K562 (cell line): ENCODE results near the gene PPFIA1. TPM values are rescaled to one million over a fixed set of nuclear protein-coding genes. Genes with fewer than 3 reads are reported as not detected.

Source experiments
- ADNP ChIP-seq: fragments of 200-800 bp; sonication (Bioruptor generic); IDR thresholded peaks from 2 replicates; pipeline ENCODE4 v1.6.1; 2016; ENCODE audit warnings: missing genetic modification characterization, missing compliant biosample characterization
- CBX8 ChIP-seq: fragments of 200-600 bp; sonication (generic); IDR thresholded peaks from 2 replicates; pipeline ENCODE4 v1.6.1; 2012; ENCODE audit warnings: borderline replicate concordance, mixed run types, low read depth, mild to moderate bottlenecking, moderate library complexity, mixed read lengths, low read length, control low read depth, inconsistent platforms; ENCODE audit not compliant: poor library complexity, severe bottlenecking; ENCODE audit errors: extremely low read depth
- CREM ChIP-seq: IDR thresholded peaks from 2 replicates; pipeline ENCODE4 v1.6.1; 2014; ENCODE audit warnings: antibody characterized with exemption, low read depth
- ETV6 ChIP-seq, 3 experiments: fragments of 150-350 bp in 1 of 3; sonication (generic) in 1 of 3; formaldehyde crosslinking in 1 of 3; IDR thresholded peaks; 2 replicates each; pipeline versions ENCODE4 v1.6.1 to v1.8.0; 2014 to 2022; ENCODE audit warnings: borderline replicate concordance in 2 of 3, low read depth in 2 of 3, antibody characterized with exemption in 1 of 3, low read length in 1 of 3, mild to moderate bottlenecking in 1 of 3, missing genetic modification reagents in 1 of 3
- FOXK2 ChIP-seq, 2 experiments: fragments of 450-650 bp; IDR thresholded peaks in 1 of 2; conservative IDR thresholded peaks in 1 of 2; 2 replicates each; pipeline ENCODE4 v1.6.1; 2016; ENCODE audit warnings: low read depth in 2 of 2, mild to moderate bottlenecking in 1 of 2
- HDAC1 ChIP-seq, 2 experiments: fragments of 450-650 bp; IDR thresholded peaks; 2 replicates each; pipeline ENCODE4 v1.6.1; 2016 to 2017; ENCODE audit warnings: inconsistent platforms in 1 of 2, mild to moderate bottlenecking in 1 of 2, moderate library complexity in 1 of 2
- MYC ChIP-seq, 2 experiments: fragments of 250-450 bp in 1 of 2; sonication (Bioruptor Pico) in 1 of 2; IDR thresholded peaks; 2 replicates each; pipeline versions ENCODE4 v1.5.1 to v1.6.1; 2012 to 2021; ENCODE audit warnings: low read depth in 2 of 2, borderline replicate concordance in 1 of 2, improper control_type of control experiment in 1 of 2, low read length in 1 of 2, mild to moderate bottlenecking in 1 of 2, moderate library complexity in 1 of 2
- POLR2B ChIP-seq: fragments of 450-650 bp; IDR thresholded peaks from 2 replicates; pipeline ENCODE4 v1.6.1; 2018; ENCODE audit warnings: low read depth; ENCODE audit not compliant: partially characterized antibody
- SMAD1 ChIP-seq: fragments of 150-350 bp; IDR thresholded peaks from 2 replicates; pipeline ENCODE4 v1.6.1; 2014; ENCODE audit warnings: low read length, low read depth; ENCODE audit not compliant: partially characterized antibody
- TEAD4 ChIP-seq, 2 experiments: sonication (generic) in 1 of 2; formaldehyde crosslinking in 1 of 2; IDR thresholded peaks; 2 replicates each; pipeline versions ENCODE4 v1.6.1 to v1.8.0; 2012 to 2022; ENCODE audit warnings: borderline replicate concordance in 1 of 2, inconsistent platforms in 1 of 2, low read length in 1 of 2, mild to moderate bottlenecking in 1 of 2, missing genetic modification reagents in 1 of 2
- ZFX ChIP-seq: sonication (generic); formaldehyde crosslinking; IDR thresholded peaks from 2 replicates; pipeline ENCODE4 v1.8.0; 2022; ENCODE audit warnings: mild to moderate bottlenecking, missing genetic modification reagents, moderate library complexity
- ZNF134 ChIP-seq: fragments of 250-450 bp; sonication (Bioruptor Pico); conservative IDR thresholded peaks from 2 replicates; pipeline ENCODE4 v1.4.0; 2020
- ZNF146 ChIP-seq: IDR thresholded peaks from one replicate; pipeline ENCODE4 v1.6.1; 2018; ENCODE audit warnings: missing compliant biosample characterization; ENCODE audit not compliant: unreplicated experiment
- ZNF584 ChIP-seq: fragments of 200-800 bp; sonication (Bioruptor generic); IDR thresholded peaks from 2 replicates; pipeline ENCODE4 v1.6.1; 2016; ENCODE audit warnings: low read depth, mild to moderate bottlenecking, missing genetic modification characterization, missing compliant biosample characterization
- ZNF75A ChIP-seq: fragments of 450-650 bp; formaldehyde crosslinking; IDR thresholded peaks from 2 replicates; pipeline ENCODE4 v1.4.0; 2020; ENCODE audit warnings: mild to moderate bottlenecking
- polyA plus RNA-seq, 8 experiments: library from polyadenylated mRNA; depleted of rRNA in 4 of 8; stranded (reverse) in 5 of 8; unstranded in 3 of 8; fragments of >200 nt; fragmentation: Nextera tagmentation in 2 of 8; fragmentation: Illumina TruSeq in 1 of 8; extraction: Ambion mirVana in 2 of 8; extraction: Trizol in 1 of 8; gene quantifications; 2 replicates each; pipeline versions ENCODE4 v1.2.1 to v1.2.3, GENCODE V29; 2011 to 2014; ENCODE audit warnings: inconsistent platforms in 1 of 8, missing spikeins in 1 of 8
- total RNA-seq, 7 experiments: library from RNA; depleted of rRNA in 6 of 7; stranded (reverse); fragments of >200 nt in 6 of 7; fragmentation: Illumina TruSeq in 2 of 7; extraction: Trizol in 2 of 7; gene quantifications; 2 replicates each; pipeline versions ENCODE4 v1.2.1 to v1.2.3, GENCODE V29; 2011 to 2021; ENCODE audit warnings: low replicate concordance in 1 of 7
- TF ChIP-seq, protein P1 (sequence below): fragments of 250-450 bp; sonication (Bioruptor Pico); IDR thresholded peaks from 2 replicates; pipeline ENCODE4 v1.4.0; 2020; ENCODE audit warnings: mild to moderate bottlenecking, moderate library complexity, borderline replicate concordance
- TF ChIP-seq, protein P2 (sequence below), 2 experiments: IDR thresholded peaks; 2 replicates each; pipeline ENCODE4 v1.6.1; 2011; ENCODE audit warnings: borderline replicate concordance in 1 of 2, control low read depth in 1 of 2, low read depth in 1 of 2, low read length in 1 of 2, mild to moderate bottlenecking in 1 of 2, mixed read lengths in 1 of 2, moderate library complexity in 1 of 2; ENCODE audit not compliant: insufficient read depth in 1 of 2, insufficient read length in 1 of 2, poor library complexity in 1 of 2, severe bottlenecking in 1 of 2; ENCODE audit errors: extremely low read depth in 1 of 2
- TF ChIP-seq, protein P3 (sequence below): sonication (generic); formaldehyde crosslinking; IDR thresholded peaks from 2 replicates; pipeline ENCODE4 v1.8.0; 2022; ENCODE audit warnings: missing genetic modification reagents, mild to moderate bottlenecking, borderline replicate concordance

Gene PPFIA1
- total and polyA plus RNA-seq, 9 of the 15 experiments (the other 6 are each of a cell fraction or from before 2014, with no cell fraction given): 9.9 to 41.5 (median 28.5) TPM

DNA sequence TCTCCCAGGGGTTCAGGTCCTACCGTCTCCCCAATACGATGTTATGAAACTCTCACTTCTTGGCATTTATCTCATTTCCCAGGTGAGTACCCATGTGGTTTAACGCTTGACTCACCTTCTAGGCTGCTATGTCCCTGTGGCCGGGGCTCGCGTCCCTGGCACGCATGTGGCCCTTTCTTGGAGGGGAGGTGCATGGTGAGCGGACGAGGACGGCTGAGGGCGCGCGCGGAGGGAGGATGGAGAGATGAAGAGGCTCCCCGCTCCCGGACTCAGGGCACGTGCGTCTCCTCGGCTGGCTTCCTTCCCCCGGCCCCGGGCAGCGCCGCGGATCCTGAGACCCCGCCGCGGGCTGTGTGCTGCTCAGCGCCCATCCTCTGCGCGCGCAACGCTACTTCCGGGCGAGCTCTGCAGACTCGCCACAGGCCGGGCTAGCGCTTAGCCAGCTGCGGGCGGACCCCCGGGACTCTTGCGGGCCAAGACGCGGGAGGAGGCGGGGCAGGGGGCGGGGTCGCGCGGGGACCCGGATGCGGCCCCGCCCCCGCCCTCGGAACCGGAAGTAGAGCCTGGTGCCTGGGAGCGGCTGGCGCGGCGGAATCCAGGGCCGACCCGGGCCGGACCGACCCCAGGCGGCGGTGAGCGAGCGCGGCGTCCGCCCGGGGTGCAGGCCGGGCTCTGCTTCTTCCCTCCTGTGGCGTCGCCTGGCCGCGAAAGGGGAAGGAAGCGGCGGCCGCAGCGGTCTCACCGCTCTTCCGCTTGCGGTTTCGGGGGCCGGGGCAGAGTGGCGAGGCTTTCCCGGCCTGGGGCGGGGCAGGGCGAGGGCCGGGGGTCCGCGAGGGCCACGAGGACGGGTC lies 127.7 kb downstream of the PPFIA1 start, which contains the start of gene CTTN (continued):
- TF ChIP-seq FOXK2 (conservative IDR thresholded peaks at IDR 0.05 in 1 of 2, IDR thresholded peaks at IDR 0.05 in 1 of 2; ENCODE audit: low read depth in 2 of 2): peak in 1 of 2 experiments; percentile 58; a peak in 1 of 4 replicates
- TF ChIP-seq ZNF146: no peak
- TF ChIP-seq CBX8: no peak
- TF ChIP-seq, protein P1, sequence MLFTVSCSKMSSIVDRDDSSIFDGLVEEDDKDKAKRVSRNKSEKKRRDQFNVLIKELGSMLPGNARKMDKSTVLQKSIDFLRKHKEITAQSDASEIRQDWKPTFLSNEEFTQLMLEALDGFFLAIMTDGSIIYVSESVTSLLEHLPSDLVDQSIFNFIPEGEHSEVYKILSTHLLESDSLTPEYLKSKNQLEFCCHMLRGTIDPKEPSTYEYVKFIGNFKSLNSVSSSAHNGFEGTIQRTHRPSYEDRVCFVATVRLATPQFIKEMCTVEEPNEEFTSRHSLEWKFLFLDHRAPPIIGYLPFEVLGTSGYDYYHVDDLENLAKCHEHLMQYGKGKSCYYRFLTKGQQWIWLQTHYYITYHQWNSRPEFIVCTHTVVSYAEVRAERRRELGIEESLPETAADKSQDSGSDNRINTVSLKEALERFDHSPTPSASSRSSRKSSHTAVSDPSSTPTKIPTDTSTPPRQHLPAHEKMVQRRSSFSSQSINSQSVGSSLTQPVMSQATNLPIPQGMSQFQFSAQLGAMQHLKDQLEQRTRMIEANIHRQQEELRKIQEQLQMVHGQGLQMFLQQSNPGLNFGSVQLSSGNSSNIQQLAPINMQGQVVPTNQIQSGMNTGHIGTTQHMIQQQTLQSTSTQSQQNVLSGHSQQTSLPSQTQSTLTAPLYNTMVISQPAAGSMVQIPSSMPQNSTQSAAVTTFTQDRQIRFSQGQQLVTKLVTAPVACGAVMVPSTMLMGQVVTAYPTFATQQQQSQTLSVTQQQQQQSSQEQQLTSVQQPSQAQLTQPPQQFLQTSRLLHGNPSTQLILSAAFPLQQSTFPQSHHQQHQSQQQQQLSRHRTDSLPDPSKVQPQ (CRISPR knock-in tag): no peak
- TF ChIP-seq ETV6 (IDR thresholded peaks at IDR 0.05; ENCODE audit: borderline replicate concordance in 1 of 2, low read depth in 2 of 2, low read length in 1 of 2): peak; percentile 55 to 67; a peak in 2 of 4 replicates
- peak; percentile 77; the same call in 1 of the 2 replicates for TF ChIP-seq ETV6 (CRISPR knock-in tag; IDR thresholded peaks at IDR 0.05; ENCODE audit: borderline replicate concordance)
- peak; percentile 36 for TF ChIP-seq SMAD1
- TF ChIP-seq, protein P2, sequence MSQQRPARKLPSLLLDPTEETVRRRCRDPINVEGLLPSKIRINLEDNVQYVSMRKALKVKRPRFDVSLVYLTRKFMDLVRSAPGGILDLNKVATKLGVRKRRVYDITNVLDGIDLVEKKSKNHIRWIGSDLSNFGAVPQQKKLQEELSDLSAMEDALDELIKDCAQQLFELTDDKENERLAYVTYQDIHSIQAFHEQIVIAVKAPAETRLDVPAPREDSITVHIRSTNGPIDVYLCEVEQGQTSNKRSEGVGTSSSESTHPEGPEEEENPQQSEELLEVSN (IDR thresholded peaks at IDR 0.05; ENCODE audit: borderline replicate concordance in 1 of 2, extremely low read depth in 1 of 2, insufficient read depth in 1 of 2, insufficient read length in 1 of 2, low read depth in 1 of 2, low read length in 1 of 2, poor library complexity in 1 of 2, severe bottlenecking in 1 of 2): peak; percentile 70 to 75
- no peak for TF ChIP-seq ZNF75A (CRISPR knock-in tag)
- peak; percentile 0 to 92; a peak in 2 of 4 replicates for TF ChIP-seq HDAC1 (IDR thresholded peaks at IDR 0.05)
- TF ChIP-seq CREM: no peak
- TF ChIP-seq, protein P3, sequence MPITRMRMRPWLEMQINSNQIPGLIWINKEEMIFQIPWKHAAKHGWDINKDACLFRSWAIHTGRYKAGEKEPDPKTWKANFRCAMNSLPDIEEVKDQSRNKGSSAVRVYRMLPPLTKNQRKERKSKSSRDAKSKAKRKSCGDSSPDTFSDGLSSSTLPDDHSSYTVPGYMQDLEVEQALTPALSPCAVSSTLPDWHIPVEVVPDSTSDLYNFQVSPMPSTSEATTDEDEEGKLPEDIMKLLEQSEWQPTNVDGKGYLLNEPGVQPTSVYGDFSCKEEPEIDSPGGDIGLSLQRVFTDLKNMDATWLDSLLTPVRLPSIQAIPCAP: no peak
- no peak for TF ChIP-seq ZNF584 (CRISPR knock-in tag)
- TF ChIP-seq TEAD4 (IDR thresholded peaks at IDR 0.05; ENCODE audit: low read length): no peak
- TF ChIP-seq TEAD4 (CRISPR knock-in tag; IDR thresholded peaks at IDR 0.05; ENCODE audit: borderline replicate concordance): no peak
- peak; percentile 78 for TF ChIP-seq MYC (IDR thresholded peaks at IDR 0.05; ENCODE audit: low read depth, low read length)
- peak; percentile 82; the same call in 1 of the 2 replicates for TF ChIP-seq MYC (CRISPR knock-in tag; IDR thresholded peaks at IDR 0.05; ENCODE audit: borderline replicate concordance, low read depth)
- TF ChIP-seq POLR2B: peak; percentile 56
- no peak for TF ChIP-seq ZNF134 (CRISPR knock-in tag)
- no peak for TF ChIP-seq ADNP (tag)
- peak; percentile 67 for TF ChIP-seq ZFX (CRISPR knock-in tag)
